NB4 (cell line): ENCODE results near the gene SLC34A2.

ENCODE experiments used
- MAX ChIP-seq: IDR thresholded peaks from 2 replicates; pipeline ENCODE4 v1.6.1; 2011; ENCODE audit warnings: low read depth, low read length
- MYC ChIP-seq: IDR thresholded peaks from 2 replicates; pipeline ENCODE4 v1.6.1; 2011; ENCODE audit warnings: low read depth, low read length
- POLR2A ChIP-seq: IDR thresholded peaks from 2 replicates; pipeline ENCODE4 v1.6.1; 2011; ENCODE audit warnings: mild to moderate bottlenecking; ENCODE audit not compliant: insufficient read length; ENCODE audit errors: extremely low read depth
- TF ChIP-seq, protein P1 (sequence below): IDR thresholded peaks from one replicate; pipeline ENCODE4 v1.5.1; 2012; ENCODE audit warnings: low read depth, low read length

- TF ChIP-seq MYC (no peak), POLR2A (no peak), MAX (no peak)
- TF ChIP-seq, protein P1, sequence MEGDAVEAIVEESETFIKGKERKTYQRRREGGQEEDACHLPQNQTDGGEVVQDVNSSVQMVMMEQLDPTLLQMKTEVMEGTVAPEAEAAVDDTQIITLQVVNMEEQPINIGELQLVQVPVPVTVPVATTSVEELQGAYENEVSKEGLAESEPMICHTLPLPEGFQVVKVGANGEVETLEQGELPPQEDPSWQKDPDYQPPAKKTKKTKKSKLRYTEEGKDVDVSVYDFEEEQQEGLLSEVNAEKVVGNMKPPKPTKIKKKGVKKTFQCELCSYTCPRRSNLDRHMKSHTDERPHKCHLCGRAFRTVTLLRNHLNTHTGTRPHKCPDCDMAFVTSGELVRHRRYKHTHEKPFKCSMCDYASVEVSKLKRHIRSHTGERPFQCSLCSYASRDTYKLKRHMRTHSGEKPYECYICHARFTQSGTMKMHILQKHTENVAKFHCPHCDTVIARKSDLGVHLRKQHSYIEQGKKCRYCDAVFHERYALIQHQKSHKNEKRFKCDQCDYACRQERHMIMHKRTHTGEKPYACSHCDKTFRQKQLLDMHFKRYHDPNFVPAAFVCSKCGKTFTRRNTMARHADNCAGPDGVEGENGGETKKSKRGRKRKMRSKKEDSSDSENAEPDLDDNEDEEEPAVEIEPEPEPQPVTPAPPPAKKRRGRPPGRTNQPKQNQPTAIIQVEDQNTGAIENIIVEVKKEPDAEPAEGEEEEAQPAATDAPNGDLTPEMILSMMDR, result no peak
These were observed 21.5 kb downstream of the SLC34A2 start for GRCh38 chr4:25677157-25677556.
